ENCODE data around the gene AZGP1. TPM values are rescaled to one million over a fixed set of nuclear protein-coding genes. Genes with fewer than 3 reads are reported as not detected.

Gene AZGP1
- total RNA-seq (2022; extraction: Qiagen RNA extraction): 0.17 TPM in 1 of 5 replicates, not detected in the others

GRCh38 chr7:99975782-99976521 lies at the start of gene AZGP1:
Gene AZGP1, minus strand, starts transcription at chr7:99976031. Its CDS starts 11 bp downstream, at chr7:99976020.

GRCh38 chr7:100015232-100016214 lies 39.7 kb upstream of the AZGP1 start, which contains the start of gene ZKSCAN1:
Gene ZKSCAN1, plus strand, starts transcription at chr7:100015596. Its CDS starts 7,911 bp downstream, at chr7:100023507.

GRCh38 chr7:99928994-99929729 lies 46.7 kb downstream of the AZGP1 start, which contains the start of gene GJC3:
Gene GJC3, minus strand, starts transcription at chr7:99929620. Its CDS starts 0 bp downstream, at chr7:99929620.

GRCh38 chr7:99918959-99919813 lies 56.6 kb downstream of the AZGP1 start, which contains the start of gene TRIM4:
Gene TRIM4, minus strand, starts transcription at chr7:99919530. Its CDS starts 129 bp downstream, at chr7:99919401.

Other genes starting within 250 kb of the AZGP1 start
- 0.05 TPM in 1 of 5 replicates, not detected in the others for gene CYP3A7, start 240.8 kb downstream of the AZGP1 start, total RNA-seq (2022; extraction: Qiagen RNA extraction)
- 0.06 to 0.10 TPM (median 0.10 TPM) in 4 of 5 replicates, not detected in the other for gene CYP3A4, start 191.8 kb downstream of the AZGP1 start, total RNA-seq (2022; extraction: Qiagen RNA extraction)
- not detected in 5 replicates for gene CYP3A43, start 148.0 kb downstream of the AZGP1 start, total RNA-seq (2022; extraction: Qiagen RNA extraction)
- gene OR2AE1, start 99.0 kb downstream of the AZGP1 start, total RNA-seq (2022; extraction: Qiagen RNA extraction): not detected in 5 replicates
- gene TRIM4, start 56.5 kb downstream of the AZGP1 start, total RNA-seq (2022; extraction: Qiagen RNA extraction): 24.8 to 32.0 TPM (median 26.0 TPM) in 5 replicates
- 0.09 to 0.24 TPM (median 0.20 TPM) in 4 of 5 replicates, not detected in the other for gene GJC3, start 46.4 kb downstream of the AZGP1 start, total RNA-seq (2022; extraction: Qiagen RNA extraction)
- gene ZKSCAN1, start 39.6 kb upstream of the AZGP1 start, total RNA-seq (2022; extraction: Qiagen RNA extraction): 6.9 to 9.8 TPM (median 9.1 TPM) in 5 replicates
- gene ZSCAN21, start 73.7 kb upstream of the AZGP1 start, total RNA-seq (2022; extraction: Qiagen RNA extraction): 10.5 to 12.3 TPM (median 11.1 TPM) in 5 replicates
- gene ZNF3, start 105.7 kb upstream of the AZGP1 start, total RNA-seq (2022; extraction: Qiagen RNA extraction): 18.5 to 25.1 TPM (median 19.1 TPM) in 5 replicates
- gene COPS6, start 112.9 kb upstream of the AZGP1 start, total RNA-seq (2022; extraction: Qiagen RNA extraction): 144 to 180 TPM (median 173 TPM) in 5 replicates
- gene MCM7, start 125.4 kb upstream of the AZGP1 start, total RNA-seq (2022; extraction: Qiagen RNA extraction): 224 to 242 TPM (median 235 TPM) in 5 replicates
- 13.4 to 15.1 TPM (median 14.2 TPM) in 5 replicates for gene AP4M1, start 125.6 kb upstream of the AZGP1 start, total RNA-seq (2022; extraction: Qiagen RNA extraction)
- gene TAF6, start 143.3 kb upstream of the AZGP1 start, total RNA-seq (2022; extraction: Qiagen RNA extraction): 61.4 to 69.4 TPM (median 63.4 TPM) in 5 replicates
- gene CNPY4, start 143.6 kb upstream of the AZGP1 start, total RNA-seq (2022; extraction: Qiagen RNA extraction): 9.2 to 10.9 TPM (median 10.2 TPM) in 5 replicates
- 2.1 to 3.5 TPM (median 3.0 TPM) in 5 replicates for gene MBLAC1, start 150.9 kb upstream of the AZGP1 start, total RNA-seq (2022; extraction: Qiagen RNA extraction)
- 148 to 203 TPM (median 179 TPM) in 5 replicates for gene LAMTOR4, start 172.9 kb upstream of the AZGP1 start, total RNA-seq (2022; extraction: Qiagen RNA extraction)
- gene TRAPPC14, start 182.7 kb upstream of the AZGP1 start, total RNA-seq (2022; extraction: Qiagen RNA extraction): 9.6 to 13.2 TPM (median 12.4 TPM) in 5 replicates
- 0.02 to 0.21 TPM (median 0.08 TPM) in 4 of 5 replicates, not detected in the other for gene GAL3ST4, start 192.6 kb upstream of the AZGP1 start, total RNA-seq (2022; extraction: Qiagen RNA extraction)
- gene GPC2, start 201.3 kb upstream of the AZGP1 start, total RNA-seq (2022; extraction: Qiagen RNA extraction): 0.34 to 1.1 TPM (median 0.66 TPM) in 5 replicates
- 0.14 to 0.42 TPM (median 0.18 TPM) in 5 replicates for gene STAG3, start 201.9 kb upstream of the AZGP1 start, total RNA-seq (2022; extraction: Qiagen RNA extraction)
- gene PVRIG, start 243.9 kb upstream of the AZGP1 start, total RNA-seq (2022; extraction: Qiagen RNA extraction): 0.05 TPM in 1 of 5 replicates, not detected in the others